ENCODE measurements around the gene ZNF317.

Gene ZNF317

DNA sequence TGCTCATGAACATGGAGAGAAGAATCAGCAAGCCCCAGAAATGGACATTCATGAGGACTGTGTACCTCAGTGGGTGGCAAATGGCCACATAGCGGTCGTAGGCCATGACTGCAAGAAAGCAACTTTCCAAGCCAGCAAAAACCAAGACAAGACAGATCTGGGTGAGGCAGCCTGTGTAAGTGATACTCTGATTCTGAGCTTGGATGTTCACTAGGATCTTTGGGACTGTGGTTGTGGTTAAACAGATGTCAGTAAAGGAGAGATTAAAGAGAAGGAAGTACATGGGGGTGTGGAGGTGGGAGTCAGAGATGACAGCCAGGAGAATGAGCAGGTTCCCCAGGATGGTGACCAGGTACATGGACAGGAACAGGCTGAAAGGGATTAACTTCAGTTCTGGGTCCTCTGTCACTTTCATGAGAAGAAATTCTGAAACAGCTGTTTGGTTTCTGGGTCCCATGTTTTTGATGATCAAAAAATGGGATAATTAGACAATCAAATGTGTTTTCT is 24.8 kb upstream of the ZNF317 start, which contains the start of gene OR7G1:
Gene OR7G1 (minus strand): TSS at position 457 of the 507 bp plus-strand sequence. CDS start 0 bp downstream, at position 457.
- Histone ChIP-seq H3K27ac (replicated peaks) (no peak within 1 kb of the TSS), H3K27me3 (ENCODE audit: insufficient read depth, poor library complexity, severe bottlenecking) (no peaks in the 10 kb centered on the region), H3K4me3 (replicated peaks; ENCODE audit: insufficient read depth, low read length) (no peak within 1 kb of the TSS)
- DNase-seq (ENCODE audit: low read depth in 1 of 2, low spot score in 1 of 2): no peak
- TF ChIP-seq POLR2AphosphoS5 (IDR thresholded peaks at IDR 0.05; ENCODE audit: low read depth) (no peak), REST (IDR thresholded peaks at IDR 0.05; ENCODE audit: insufficient replicate concordance, low read depth) (no peak), GABPA (IDR thresholded peaks at IDR 0.05; ENCODE audit: low read depth) (no peak), SPI1 (IDR thresholded peaks at IDR 0.05; ENCODE audit: borderline replicate concordance, low read depth) (no peak), CTCF (IDR thresholded peaks at IDR 0.05; ENCODE audit: insufficient read depth, low read length) (no peak)

- H3K27ac ChIP-seq (replicated peaks): no peak overlapping the region
- no peak overlapping the region for H3K4me3 ChIP-seq (replicated peaks; ENCODE audit: insufficient read depth, low read length)
- H3K27me3 ChIP-seq (ENCODE audit: insufficient read depth, poor library complexity, severe bottlenecking): no peaks in the 10 kb centered on the region
- DNase-seq (ENCODE audit: low read depth in 1 of 2, low spot score in 1 of 2): no peak
- TF ChIP-seq REST (IDR thresholded peaks at IDR 0.05; ENCODE audit: insufficient replicate concordance, low read depth): no peak
- no peak for TF ChIP-seq CTCF (IDR thresholded peaks at IDR 0.05; ENCODE audit: insufficient read depth, low read length)
- TF ChIP-seq SPI1 (IDR thresholded peaks at IDR 0.05; ENCODE audit: borderline replicate concordance, low read depth): no peak
- no peak for TF ChIP-seq POLR2AphosphoS5 (IDR thresholded peaks at IDR 0.05; ENCODE audit: low read depth)
- TF ChIP-seq GABPA (IDR thresholded peaks at IDR 0.05; ENCODE audit: low read depth): no peak
Observed at GRCh38 chr19:9116547-9116946, 23.6 kb upstream of the ZNF317 start.

GRCh38 chr19:9126900-9127405 is 13.2 kb upstream of the ZNF317 start, which contains the start of gene OR7G3:
TSS of gene OR7G3 (minus strand) at chr19:9126950. CDS start at chr19:9126950, 0 bp downstream.
- TF ChIP-seq GABPA (IDR thresholded peaks at IDR 0.05; ENCODE audit: low read depth): no peak
- TF ChIP-seq POLR2AphosphoS5 (IDR thresholded peaks at IDR 0.05; ENCODE audit: low read depth): no peak
- TF ChIP-seq SPI1 (IDR thresholded peaks at IDR 0.05; ENCODE audit: borderline replicate concordance, low read depth): no peak
- no peak for TF ChIP-seq CTCF (IDR thresholded peaks at IDR 0.05; ENCODE audit: insufficient read depth, low read length)
- TF ChIP-seq REST (IDR thresholded peaks at IDR 0.05; ENCODE audit: insufficient replicate concordance, low read depth): no peak
- no peaks in the 10 kb centered on the region for H3K27me3 ChIP-seq (ENCODE audit: insufficient read depth, poor library complexity, severe bottlenecking)
- no peak for DNase-seq (ENCODE audit: low read depth in 1 of 2, low spot score in 1 of 2)
- no peak within 1 kb of the TSS for H3K27ac ChIP-seq (replicated peaks)
- H3K4me3 ChIP-seq (replicated peaks; ENCODE audit: insufficient read depth, low read length): no peak within 1 kb of the TSS
